NAMALWA (cell line): Measurements from ENCODE around the gene APBB1IP.
A peak's percentile ranks its signal among the peaks of the same experiment; 100 is the strongest.
"Not testable (repeated sequence)": the region's sequence is repeated elsewhere in the genome, so short reads cannot be mapped to it uniquely, and the experiment has no call there.

Experiments used
- DNase-seq: peaks from one replicate; pipeline ENCODE4 v3.0.0-alpha.2; 2015; ENCODE audit warnings: low spot score

Gene APBB1IP, protein sequence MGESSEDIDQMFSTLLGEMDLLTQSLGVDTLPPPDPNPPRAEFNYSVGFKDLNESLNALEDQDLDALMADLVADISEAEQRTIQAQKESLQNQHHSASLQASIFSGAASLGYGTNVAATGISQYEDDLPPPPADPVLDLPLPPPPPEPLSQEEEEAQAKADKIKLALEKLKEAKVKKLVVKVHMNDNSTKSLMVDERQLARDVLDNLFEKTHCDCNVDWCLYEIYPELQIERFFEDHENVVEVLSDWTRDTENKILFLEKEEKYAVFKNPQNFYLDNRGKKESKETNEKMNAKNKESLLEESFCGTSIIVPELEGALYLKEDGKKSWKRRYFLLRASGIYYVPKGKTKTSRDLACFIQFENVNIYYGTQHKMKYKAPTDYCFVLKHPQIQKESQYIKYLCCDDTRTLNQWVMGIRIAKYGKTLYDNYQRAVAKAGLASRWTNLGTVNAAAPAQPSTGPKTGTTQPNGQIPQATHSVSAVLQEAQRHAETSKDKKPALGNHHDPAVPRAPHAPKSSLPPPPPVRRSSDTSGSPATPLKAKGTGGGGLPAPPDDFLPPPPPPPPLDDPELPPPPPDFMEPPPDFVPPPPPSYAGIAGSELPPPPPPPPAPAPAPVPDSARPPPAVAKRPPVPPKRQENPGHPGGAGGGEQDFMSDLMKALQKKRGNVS

DNA sequence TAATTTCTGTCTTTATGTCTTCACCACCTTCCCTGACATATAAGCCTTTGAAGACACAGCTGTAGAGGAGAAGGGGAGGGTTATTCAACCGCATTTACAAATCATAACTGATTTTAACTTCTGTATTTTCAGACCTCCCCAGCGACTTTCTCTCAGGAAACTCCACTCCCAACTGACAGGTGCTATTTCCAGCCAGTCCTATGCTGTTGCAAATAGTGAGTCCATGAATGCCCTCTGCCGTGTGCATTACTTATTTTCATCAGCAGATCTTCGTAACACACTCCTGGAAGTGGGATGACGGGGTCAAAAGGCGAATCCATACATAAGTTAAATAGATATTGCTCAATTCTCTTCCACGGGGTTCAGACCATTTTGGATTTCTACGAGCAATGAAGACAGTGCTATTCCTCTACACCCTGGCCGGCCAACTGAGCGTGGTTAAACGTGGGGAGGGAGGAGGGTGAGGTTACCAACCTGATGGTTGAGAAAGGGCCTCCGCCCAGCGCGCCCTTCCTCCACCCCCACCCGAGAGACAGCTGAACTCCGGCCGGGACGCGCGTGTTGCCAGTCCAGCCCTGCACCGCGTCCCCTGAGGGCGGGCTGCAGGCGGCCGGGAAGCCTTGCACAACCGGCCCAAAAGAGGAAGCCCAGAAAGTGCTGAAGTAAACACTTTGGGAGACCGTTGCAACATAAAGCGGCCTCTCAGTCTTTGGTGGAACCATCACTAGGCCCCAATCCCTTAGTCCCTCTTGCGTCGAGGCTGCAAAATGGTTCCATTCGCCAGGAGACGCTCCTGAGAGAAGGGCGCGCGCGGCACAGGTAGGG lies at the start of gene APBB1IP:
Gene APBB1IP, plus strand, starts transcription at position 705 of the 825 bp plus-strand sequence. CDS start 53,986 bp downstream, outside the sequence.
- DNase-seq: peak; percentile 92

DNA sequence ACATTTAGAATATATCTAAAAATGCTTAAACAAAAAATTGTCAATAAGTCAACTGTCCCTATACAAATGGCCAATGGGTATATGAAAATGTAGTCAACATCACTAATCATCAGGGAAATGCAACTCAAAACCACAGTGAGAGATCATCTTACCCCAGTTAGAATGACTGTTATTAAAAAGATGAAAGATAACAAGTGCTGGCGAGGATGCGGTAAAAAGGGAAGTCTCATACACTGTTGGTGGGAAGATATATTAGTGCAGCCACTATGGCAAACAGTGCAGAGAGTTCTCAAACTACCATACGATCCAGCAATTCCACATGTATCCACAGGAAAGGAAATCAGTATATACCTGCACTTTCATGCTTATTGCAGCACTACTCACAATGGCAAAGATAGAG lies 48.6 kb upstream of the APBB1IP start:
- no peak for DNase-seq

DNA sequence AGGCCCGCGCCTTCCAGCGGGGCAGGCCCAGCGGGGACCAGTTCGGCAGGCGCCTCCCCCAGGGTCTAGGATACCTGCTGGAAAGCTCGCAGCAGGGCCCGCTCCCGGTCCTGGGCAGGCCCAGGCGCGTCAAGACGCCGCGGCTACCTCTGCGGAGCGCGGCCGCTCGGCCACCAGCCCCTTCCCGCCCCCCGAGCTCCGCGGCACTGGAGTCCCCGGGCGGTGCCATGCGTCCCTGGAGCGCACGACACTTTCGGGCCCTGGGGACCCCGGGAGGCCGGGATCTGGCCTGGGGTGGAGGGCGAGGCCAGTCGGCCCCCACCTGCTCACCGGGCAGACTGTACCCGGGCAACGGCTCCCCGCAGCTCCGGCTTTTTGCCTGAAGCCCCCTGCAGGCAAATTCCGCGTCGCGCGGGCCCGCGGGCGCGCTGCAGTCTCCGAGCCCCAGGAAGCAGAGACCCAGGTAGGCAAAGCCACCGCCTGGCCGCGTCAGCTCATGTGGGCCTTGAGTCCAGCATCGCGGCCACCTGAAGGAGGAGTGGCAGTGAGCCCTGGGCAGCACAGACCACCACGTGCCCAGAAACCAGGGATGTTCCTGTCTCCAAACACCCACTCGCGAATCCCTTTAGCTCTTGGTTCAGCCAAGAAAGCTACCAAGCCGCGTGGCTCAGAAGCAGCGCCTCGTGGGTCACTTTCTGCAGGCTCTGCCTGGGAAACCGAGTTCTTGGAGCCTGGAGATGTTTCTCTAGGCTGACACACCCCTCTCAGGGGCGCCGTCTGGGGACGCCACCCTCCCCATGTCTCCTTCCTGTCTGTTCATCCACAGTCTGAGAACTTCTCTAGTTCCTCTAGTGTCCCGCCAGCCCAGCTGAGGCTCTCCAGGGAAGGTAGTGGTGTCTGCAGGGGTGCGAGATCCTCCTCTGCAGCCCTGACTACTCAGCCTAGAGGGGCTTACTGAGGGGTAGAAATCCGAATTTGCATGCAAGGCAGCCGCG lies 46.1 kb upstream of the APBB1IP start:
- DNase-seq: no peak

DNA sequence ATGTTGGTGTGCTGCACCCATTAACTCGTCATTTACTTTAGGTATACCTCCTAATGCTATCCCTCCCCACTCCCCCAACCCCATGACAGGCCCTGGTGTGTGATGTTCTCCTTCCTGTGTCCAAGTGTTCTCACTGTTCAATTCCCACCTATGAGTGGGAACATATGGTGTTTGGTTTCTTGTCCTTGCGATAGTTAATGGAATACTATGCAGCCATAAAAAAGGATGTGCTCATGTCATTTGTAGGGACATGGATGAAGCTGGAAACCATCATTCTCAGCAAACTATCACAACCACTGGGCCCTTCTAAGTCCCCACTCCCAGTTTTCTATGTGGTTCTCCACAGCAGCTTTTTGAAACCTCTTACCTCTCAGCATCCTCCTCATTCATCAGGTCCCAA lies 39.8 kb upstream of the APBB1IP start:
- DNase-seq: not testable (repeated sequence)

DNA sequence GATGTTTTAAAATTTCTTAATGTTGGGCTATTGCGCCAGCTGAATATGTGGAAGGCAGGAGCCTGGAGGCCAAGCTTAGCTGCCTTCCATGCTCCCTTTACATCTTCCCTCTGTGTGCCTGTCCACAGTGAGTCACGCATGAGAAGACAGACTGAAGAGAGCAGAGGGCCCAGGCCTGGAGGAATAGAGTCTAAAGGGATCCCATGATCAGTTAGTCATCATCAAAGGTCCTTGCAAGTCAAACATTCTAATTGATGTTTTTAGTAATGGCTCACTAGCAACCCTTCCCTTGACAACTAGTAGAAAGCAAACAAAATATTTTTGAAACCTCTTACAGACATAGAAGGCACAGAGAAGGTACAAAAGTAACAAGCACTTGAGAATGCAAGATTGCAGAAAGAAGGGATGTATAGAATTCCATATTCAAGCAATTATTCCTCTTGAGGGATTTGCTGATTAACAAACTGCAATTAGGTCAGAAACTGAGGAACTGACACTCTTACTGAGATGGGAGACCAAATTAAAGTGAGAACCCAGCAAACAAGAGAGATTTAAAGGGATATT lies 30.7 kb upstream of the APBB1IP start:
- no peak for DNase-seq

DNA sequence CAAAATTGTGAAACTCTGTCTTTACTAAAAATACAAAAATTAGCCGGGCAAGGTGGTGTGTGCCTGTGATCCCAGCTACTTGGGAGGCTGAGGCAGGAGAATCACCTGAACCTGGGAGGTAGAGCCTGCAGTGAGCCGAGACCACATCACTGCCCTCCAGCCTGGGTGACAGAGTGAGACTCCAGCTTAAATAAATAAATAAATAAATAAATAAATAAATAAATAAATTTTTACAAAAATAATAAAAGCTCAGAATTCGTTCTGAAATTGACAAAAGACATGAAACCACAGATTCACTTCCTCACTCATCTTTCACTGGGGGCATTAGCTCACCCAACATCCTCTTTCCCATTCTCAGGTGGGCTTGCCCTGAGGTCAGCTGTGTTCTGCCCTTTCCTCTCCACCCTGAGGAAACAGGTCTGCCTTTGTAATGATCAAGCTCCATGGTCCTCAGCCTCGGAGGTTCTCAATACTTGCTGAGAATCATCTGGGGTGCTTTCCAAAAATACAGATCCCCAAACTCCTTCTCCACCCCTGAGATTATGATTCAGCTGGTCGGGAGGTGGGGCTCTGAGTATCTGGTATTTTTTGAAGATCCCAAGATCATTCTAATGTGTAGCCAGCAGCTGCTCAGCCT lies 29.2 kb upstream of the APBB1IP start:
- peak; percentile 9 for DNase-seq

DNA sequence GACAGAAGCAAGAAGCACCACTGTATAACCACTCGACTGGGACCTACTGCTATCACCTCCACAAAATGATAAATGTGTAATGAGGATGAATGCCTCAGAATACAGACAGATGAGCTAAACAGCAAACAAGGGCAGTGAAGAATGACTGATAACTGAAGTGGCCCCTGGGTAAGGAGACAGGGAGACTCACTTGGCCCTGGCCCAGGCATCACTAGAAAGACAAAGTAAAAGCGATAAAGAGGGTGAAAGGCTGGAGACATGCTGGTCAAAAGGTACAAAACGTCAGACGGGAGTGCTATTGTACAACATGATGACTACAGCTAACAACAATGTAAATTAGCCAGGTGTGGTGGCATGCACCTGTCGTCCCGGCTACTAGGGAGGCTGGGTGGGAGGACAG lies 27.8 kb upstream of the APBB1IP start:
- DNase-seq: no peak

DNA sequence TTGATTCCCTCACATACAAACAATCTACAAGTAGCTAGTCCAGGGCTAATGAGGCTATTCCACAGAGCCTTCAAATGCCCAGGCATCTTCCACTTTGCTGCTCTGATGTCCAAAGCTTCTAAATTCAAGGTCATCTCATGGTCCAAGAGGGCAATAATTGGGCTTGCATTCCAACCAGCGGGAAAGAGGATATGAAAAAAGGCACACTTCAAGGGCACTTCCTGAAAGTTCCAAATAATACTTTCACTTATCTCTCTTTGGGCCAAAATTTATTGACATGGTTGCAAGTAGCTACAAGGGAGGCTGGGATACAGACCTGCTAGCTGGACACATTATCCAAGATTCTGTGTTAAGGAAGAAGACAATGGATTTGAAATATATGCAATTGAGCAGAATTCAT lies 25.2 kb upstream of the APBB1IP start:
- no peak for DNase-seq

DNA sequence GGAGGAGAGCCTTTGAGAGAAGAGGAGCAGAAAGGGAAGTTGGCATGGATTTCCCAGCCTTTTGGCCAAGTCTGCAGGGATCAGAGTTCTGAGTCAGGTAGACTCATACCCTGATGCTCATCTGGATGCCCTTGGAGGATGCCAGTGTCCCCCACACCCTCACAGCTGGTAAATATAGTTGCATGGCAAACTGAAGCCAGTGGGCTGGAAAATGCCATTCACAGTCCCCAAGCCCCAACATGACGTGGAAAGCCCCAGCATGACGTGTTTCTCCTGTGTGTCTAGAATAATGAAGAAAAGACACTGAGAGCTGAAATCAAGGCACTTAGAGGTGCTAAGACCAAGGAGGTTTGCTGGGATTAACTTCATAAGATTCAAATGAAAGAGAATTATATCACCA lies 24.8 kb upstream of the APBB1IP start:
- DNase-seq: no peak

DNA sequence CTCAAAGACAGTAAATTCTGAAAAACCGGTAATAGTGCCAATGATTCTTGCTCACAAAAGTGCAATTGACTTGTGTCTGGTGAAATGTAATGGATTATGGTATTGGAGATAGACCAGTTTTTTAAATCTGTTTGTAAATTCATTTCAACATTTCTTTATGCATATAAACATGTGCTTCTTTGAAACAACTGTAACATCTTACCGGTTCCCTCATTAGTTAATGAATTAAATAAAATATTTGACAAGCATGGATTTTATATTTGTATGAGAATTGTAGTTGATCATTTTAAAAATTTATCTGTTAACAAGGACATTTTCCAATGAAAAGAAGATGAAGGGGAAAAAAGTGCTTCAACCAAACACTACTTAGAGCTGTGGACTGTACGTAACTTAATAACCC lies 21.0 kb upstream of the APBB1IP start:
- no peak for DNase-seq

DNA sequence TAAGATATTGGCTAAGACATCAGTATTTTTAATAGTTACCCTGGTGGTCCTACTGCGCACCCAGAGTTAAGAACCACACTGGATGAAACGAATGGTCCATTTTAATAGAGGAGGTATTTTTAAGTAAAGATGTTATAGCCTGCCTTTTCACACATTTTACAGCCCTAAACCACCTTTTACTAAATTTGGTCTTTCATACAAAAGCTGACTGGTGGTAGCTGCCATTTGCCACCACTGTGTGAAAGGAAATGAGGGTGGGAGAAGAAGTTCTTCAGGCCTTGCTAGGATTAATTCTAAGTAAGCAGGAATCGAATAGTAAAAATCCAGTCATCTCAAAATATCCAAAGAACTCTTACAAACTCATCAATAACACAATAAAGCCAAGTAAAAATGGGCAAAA lies 15.2 kb upstream of the APBB1IP start:
- DNase-seq: no peak

DNA sequence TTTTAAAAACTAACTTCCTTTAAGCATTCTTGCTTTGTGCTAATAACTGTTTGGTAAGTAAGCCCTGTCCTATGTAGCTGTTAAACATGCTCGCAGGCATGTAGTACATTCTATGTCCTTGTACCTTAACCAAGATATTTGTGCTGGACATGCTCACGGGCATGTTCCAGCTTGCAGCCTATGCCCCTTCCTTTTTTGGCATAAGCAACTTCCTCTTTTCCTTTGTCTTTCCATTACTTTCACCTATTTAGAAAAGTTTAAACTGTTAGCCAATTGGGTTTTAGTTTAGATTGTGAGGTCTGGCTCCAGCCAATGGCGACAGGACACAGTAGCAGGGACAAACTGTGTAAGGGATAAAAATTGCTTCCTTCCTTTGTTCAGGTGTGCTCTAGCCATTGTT lies 14.4 kb upstream of the APBB1IP start:
- no peak for DNase-seq

DNA sequence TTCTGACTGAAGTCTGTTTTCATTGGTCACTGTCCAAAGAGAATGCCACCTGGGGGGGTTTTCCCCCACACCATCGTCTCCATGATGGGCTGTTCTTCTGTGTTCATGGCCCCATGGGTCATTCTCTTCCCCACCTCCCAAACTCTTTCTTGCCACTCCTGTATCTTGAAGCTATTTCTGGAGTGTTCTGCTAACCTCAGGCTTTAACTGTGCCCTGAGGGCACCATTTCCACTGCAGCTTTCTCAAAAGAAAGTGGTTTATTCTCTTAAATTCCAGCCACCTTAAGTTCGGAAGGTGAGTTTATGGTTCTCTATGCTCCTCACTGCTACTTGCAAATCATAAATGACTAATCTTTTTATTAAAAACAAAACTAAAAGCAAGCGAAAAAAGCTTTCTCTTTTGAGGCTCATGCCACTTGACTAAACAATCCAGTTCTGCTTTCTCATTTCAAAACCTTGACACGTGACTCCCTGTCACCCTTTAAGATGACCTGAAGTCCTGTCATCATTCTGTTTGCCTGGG lies 7.4 kb upstream of the APBB1IP start:
- DNase-seq: peak; percentile 63

DNA sequence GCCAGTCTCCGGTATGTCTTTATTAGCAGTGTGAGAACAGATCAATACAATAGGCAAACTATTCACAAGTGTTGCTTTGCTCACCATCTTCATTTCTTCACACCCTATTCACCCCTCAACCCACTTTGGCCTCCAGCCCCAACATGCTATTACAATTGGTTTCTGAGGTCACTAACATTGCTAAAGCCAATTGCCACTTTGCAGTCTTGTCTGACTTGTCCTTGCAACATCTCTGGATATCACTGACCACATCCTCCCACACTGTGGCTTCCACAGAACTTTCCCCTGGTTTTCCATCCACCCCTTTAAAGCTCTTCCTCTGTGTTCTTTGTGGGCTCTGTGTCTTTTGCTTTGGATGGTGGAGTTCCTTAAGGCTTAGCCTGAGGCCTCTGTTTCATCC lies 5.2 kb upstream of the APBB1IP start:
- no peak for DNase-seq

DNA sequence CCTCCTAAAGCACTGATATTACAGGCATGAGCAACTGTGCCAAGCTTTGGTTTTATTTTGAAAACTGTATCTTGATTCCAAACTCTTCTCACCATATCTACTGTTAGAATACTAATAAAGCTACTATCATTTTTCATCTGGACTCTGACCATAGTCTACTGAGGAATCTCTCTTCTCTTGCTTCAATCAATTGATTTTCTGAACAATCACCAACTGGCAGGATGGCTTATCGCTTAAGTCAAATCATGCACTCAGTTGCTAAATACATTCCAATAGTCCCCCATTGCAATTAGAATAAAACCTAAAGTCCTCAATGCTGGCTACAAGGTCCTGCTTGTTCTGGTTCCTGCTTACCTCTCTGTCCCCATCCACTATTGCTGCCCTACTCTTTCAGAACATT lies 2.3 kb upstream of the APBB1IP start:
- DNase-seq: no peak

DNA sequence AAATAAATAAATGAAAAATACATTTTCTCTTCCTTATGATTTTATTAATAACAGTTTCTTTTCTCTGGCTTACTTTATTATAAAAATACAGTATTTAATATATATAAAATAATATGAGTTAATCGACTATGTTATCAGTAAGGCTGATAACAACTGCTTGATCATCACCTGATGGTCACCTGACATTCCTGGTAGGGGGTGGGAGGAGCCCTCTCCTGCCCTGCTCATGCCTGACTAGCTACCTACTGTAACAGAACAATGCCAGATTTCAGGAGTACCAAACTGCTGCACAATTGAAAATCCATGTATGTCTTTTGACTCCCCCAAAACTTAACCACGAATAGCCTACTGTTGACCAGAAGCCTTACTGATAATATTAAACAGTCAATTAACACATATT lies 1.3 kb upstream of the APBB1IP start:
- DNase-seq: peak; percentile 33

DNA sequence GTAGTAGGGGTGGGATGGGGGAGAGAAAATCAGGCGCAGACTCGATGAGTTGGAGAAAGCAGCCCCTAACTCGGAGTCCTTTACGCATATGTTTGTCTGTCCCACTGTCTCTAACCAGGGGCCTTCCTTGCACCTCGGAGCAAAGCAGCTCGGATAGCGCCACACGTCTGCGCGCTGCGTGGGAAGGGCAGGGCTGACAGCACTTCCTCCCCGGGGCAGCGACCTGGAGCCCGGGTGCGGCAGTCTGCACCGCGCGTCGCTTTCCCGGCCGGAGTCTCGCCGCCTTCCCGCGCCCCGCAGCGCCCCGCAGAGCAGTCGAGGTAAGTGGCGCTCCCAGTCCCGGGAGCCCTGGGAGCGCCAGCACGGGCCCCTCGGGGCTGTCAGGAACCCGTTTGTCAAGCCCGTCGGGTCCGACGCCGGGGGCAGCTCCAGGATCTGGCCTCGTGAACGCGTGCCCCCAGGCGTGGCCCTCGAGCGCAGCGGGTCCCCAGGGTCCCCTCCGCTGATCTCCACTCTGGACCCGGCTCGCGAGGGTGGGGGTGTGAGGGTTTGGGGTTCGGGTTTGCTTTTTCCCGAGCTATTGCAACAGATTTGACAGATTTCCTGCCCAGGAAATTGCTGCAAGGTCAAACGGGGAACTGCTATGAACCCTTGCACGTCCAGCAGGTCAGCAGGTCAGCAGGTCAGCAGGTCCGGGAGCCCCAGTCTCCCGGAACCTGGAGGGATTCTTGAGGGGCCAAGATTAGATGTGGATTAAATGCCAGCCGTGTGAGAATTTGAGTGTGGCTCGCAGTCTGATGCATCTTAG lies 597 bp downstream of the APBB1IP start:
- DNase-seq: peak; percentile 78

DNA sequence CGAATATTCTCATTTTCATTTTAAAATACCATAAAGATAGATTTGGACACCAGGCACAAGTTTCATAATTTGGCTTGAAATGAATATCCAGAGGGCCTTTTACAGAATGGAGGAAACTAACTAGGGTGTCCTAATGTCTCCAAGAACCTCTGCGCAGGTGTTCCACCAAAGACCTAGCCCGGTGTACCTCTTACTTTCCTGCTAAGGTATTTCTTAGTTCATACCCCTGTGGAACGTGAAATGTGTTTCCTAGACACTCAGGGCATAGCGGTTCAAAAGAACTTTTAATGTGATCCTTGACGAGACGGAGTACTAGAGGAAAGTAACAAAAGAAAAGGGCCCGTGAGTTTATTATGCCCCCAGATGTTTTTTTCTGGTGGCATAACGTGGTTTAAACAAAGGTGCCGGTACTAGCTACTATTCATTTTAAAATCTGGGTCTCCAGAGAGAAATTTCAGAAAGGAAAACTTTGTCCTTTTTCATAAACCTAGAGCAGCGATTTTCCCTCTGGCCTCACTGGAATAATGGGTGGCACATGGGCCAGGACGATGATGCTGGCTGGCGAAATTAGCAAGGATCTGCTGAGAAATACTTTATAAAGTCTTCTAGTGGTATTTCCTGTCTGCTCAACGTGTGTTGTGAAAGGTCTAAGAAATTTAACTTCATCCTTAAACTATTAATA lies 1.4 kb downstream of the APBB1IP start:
- peak; percentile 55 for DNase-seq

DNA sequence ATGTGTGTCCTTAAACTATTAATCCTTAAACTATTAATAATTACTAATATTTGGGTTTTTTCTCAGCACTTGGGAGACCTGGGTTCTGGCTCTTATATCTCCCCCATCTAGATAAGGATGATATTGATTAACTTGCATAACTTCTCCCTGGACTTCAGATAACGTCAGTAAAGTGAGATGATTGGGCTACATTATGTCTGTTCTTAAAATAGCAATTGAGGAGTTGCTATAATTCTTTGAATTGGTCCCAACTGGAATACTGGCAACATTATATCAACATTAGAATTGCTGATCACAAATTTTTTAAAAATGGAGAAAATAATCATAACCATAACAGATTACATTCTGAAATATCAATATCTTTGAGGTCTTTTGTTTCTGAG lies 1.9 kb downstream of the APBB1IP start:
- no peak for DNase-seq
